ENCODE data around the gene GPSM3.

DNA sequence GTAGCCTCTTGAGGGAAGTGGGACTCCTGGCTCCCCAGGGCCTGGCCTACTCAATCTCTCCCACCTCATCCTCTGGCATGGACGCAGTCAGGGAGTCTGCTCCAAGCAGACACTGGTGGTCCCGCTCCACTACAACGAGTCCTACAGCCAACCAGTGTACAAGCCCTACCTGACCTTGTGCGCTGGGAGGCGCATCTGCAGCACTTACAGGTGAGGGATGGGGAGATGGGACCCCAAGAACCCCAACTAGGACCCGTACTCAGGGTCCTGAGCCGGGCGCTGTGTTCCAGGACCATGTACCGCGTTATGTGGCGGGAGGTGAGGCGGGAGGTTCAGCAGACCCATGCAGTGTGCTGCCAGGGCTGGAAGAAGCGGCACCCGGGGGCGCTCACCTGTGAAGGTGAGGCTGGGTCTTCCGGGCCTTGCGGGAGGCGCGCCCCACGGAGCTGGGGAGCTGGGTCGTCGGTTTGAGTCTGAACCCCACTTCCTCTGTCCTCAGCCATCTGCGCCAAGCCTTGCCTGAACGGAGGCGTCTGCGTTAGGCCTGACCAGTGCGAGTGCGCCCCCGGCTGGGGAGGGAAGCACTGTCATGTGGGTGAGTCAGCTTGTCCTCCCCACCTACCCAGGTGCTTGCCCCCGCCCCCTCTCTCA, 25.9 kb downstream of the GPSM3 start:
- TF ChIP-seq SUZ12 (IDR thresholded peaks at IDR 0.05): no peak
- TF ChIP-seq BHLHE40 (IDR thresholded peaks at IDR 0.05; ENCODE audit: borderline replicate concordance): no peak
- no peak for TF ChIP-seq ZNF384 (IDR thresholded peaks at IDR 0.05)
- no peak for TF ChIP-seq HDGF (IDR thresholded peaks at IDR 0.05; ENCODE audit: borderline replicate concordance)
- TF ChIP-seq, protein P1, sequence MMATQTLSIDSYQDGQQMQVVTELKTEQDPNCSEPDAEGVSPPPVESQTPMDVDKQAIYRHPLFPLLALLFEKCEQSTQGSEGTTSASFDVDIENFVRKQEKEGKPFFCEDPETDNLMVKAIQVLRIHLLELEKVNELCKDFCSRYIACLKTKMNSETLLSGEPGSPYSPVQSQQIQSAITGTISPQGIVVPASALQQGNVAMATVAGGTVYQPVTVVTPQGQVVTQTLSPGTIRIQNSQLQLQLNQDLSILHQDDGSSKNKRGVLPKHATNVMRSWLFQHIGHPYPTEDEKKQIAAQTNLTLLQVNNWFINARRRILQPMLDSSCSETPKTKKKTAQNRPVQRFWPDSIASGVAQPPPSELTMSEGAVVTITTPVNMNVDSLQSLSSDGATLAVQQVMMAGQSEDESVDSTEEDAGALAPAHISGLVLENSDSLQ (IDR thresholded peaks at IDR 0.05): no peak
- TF ChIP-seq SP1 (IDR thresholded peaks at IDR 0.05): no peak
- TF ChIP-seq LEF1 (IDR thresholded peaks at IDR 0.05; ENCODE audit: borderline replicate concordance): no peak
- no peak for TF ChIP-seq TARDBP (IDR thresholded peaks at IDR 0.05)
- TF ChIP-seq ARNT (IDR thresholded peaks at IDR 0.05): no peak
- no peak for TF ChIP-seq FOXM1 (IDR thresholded peaks at IDR 0.05; ENCODE audit: borderline replicate concordance)
- TF ChIP-seq NFRKB (IDR thresholded peaks at IDR 0.05): no peak

All from HEK293T (cell line).